IgD-negative memory B cell (primary cell): ENCODE measurements around the gene MYB. TPM values are rescaled to one million over a fixed set of nuclear protein-coding genes. Genes with fewer than 3 reads are reported as not detected.

ENCODE experiments used
- H3K27ac Mint-ChIP-seq, 3 donors: one replicate each; pipeline ENCODE4 v1.8.0; 2020 to 2022; ENCODE audit warnings: mild to moderate bottlenecking in 3 of 3, mixed read lengths in 3 of 3, moderate library complexity in 1 of 3
- H3K27me3 Mint-ChIP-seq: one replicate; pipeline ENCODE4 v1.8.0; 2021; ENCODE audit warnings: mixed read lengths
- H3K36me3 Mint-ChIP-seq: one replicate; pipeline ENCODE4 v1.8.0; 2020; ENCODE audit warnings: mild to moderate bottlenecking, mixed read lengths
- H3K4me1 Mint-ChIP-seq, 3 donors: one replicate each; pipeline ENCODE4 v1.8.0; 2020 to 2022; ENCODE audit warnings: mixed read lengths in 3 of 3, mild to moderate bottlenecking in 1 of 3
- H3K4me3 Mint-ChIP-seq, 4 donors: one replicate each; pipeline ENCODE4 v1.8.0; 2020 to 2022; ENCODE audit warnings: mild to moderate bottlenecking in 4 of 4, mixed read lengths in 4 of 4, moderate library complexity in 3 of 4
- H3K9me3 Mint-ChIP-seq, 3 donors: one replicate each; pipeline ENCODE4 v1.8.0; 2020 to 2021; ENCODE audit warnings: mixed read lengths in 3 of 3, mild to moderate bottlenecking in 1 of 3
- polyA plus RNA-seq: library from polyadenylated mRNA; unstranded; fragments of 300-500 nt; fragmentation: Illumina TruSeq; gene quantifications from one replicate; pipeline ENCODE4 v1.2.3, GENCODE V29; 2021

Gene MYB
- polyA plus RNA-seq, 1 donor from 2014 or later = not detected

GRCh38 chr6:135176058-135176457 is 5.0 kb upstream of the MYB start:
- no peak overlapping the region for H3K27ac Mint-ChIP-seq
- H3K36me3 Mint-ChIP-seq = no peaks in the 10 kb centered on the region
- H3K4me1 Mint-ChIP-seq = peaks cover 7 to 12% (median 10%) of the 10 kb centered on the region in 3 donors
- H3K27me3 Mint-ChIP-seq = no peaks in the 10 kb centered on the region
- no peak overlapping the region for H3K4me3 Mint-ChIP-seq
- H3K9me3 Mint-ChIP-seq = no peaks in the 10 kb centered on the region

GRCh38 chr6:135176464-135176863 is 4.6 kb upstream of the MYB start:
- H3K27ac Mint-ChIP-seq = no peak overlapping the region

DNA sequence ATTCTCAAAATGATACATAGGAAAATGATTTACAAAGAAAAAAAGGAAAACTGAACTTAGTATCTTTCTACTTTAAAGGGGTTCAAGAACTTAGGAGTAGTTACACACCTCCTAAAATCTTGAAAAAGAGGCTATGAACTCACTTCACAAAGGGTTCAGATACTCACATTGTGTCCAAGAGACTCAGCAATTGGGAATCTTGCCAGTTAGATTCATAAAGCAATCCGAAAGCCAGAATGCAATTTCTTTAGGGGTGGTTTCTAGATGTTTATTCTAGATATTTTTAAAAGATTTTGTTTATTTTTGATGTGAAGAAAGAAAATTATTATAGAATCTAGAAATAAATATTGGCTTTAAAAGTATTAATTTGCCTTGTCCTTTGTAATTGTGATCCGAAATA is 1.7 kb upstream of the MYB start:
- H3K4me1 Mint-ChIP-seq = peaks cover 14 to 23% (median 22%) of the 10 kb centered on the region in 3 donors
- H3K27me3 Mint-ChIP-seq = peaks cover 1% of the 10 kb centered on the region
- no peak overlapping the region for H3K27ac Mint-ChIP-seq
- H3K9me3 Mint-ChIP-seq = no peaks in the 10 kb centered on the region
- H3K4me3 Mint-ChIP-seq = peak overlapping the region in 2 of 4 donors; percentile 51 to 58
- H3K36me3 Mint-ChIP-seq = no peaks in the 10 kb centered on the region

More at GRCh38 chr6:135176464-135176863, 4.6 kb upstream of the MYB start:
- H3K4me3 Mint-ChIP-seq = no peak overlapping the region
- H3K36me3 Mint-ChIP-seq = no peaks in the 10 kb centered on the region
- H3K9me3 Mint-ChIP-seq = no peaks in the 10 kb centered on the region
- H3K4me1 Mint-ChIP-seq = peaks cover 7 to 12% (median 10%) of the 10 kb centered on the region in 3 donors
- H3K27me3 Mint-ChIP-seq = no peaks in the 10 kb centered on the region

DNA sequence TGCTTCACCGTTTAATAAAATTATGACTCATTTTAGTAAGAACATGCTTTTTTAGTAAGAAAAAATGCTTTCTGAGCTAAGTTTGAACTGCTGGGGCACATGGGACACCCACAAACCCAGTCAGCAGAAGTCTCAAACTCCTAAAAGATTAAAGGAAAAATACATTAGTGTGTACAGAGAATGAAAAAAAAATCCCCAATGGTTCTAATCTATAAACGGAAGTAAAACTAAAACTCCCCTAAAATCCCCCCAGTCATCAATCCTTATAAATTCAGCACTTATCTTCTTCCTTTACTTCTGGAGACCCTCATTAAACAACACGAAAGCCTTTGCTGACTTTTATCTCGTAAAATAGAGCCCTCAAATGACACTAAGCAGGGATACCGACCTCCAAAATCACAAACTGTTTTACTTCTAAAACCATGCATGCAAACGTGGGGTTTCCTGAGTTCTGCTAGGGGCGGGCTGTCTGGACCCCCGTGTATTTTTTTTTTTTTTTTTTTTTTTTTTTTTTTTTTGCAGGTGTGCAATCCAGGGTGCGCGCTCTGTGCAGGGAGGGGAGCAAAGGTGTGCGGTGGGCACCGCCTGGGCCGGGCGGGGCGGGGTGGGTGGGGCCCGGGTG is 1.1 kb upstream of the MYB start:
- H3K9me3 Mint-ChIP-seq = no peaks in the 10 kb centered on the region
- peak overlapping the region; percentile 70 to 94 (median 91) for H3K27ac Mint-ChIP-seq
- peaks cover 1% of the 10 kb centered on the region for H3K27me3 Mint-ChIP-seq
- H3K4me1 Mint-ChIP-seq = peaks cover 14 to 23% (median 22%) of the 10 kb centered on the region in 3 donors
- H3K4me3 Mint-ChIP-seq = peak overlapping the region; percentile 89 to 95 (median 90)
- H3K36me3 Mint-ChIP-seq = no peaks in the 10 kb centered on the region

- H3K9me3 Mint-ChIP-seq = peaks cover 0 to 3% (median 0%) of the 10 kb centered on the region in 3 donors
- H3K36me3 Mint-ChIP-seq = no peaks in the 10 kb centered on the region
- H3K4me3 Mint-ChIP-seq = peak overlapping the region; percentile 89 to 95 (median 92)
- H3K4me1 Mint-ChIP-seq = peaks cover 12 to 21% (median 19%) of the 10 kb centered on the region in 3 donors
- H3K27ac Mint-ChIP-seq = peak overlapping the region; percentile 33 to 64 (median 41)
- peaks cover 1% of the 10 kb centered on the region for H3K27me3 Mint-ChIP-seq
Observed at GRCh38 chr6:135181333-135182070, 394 bp downstream of the MYB start.

DNA sequence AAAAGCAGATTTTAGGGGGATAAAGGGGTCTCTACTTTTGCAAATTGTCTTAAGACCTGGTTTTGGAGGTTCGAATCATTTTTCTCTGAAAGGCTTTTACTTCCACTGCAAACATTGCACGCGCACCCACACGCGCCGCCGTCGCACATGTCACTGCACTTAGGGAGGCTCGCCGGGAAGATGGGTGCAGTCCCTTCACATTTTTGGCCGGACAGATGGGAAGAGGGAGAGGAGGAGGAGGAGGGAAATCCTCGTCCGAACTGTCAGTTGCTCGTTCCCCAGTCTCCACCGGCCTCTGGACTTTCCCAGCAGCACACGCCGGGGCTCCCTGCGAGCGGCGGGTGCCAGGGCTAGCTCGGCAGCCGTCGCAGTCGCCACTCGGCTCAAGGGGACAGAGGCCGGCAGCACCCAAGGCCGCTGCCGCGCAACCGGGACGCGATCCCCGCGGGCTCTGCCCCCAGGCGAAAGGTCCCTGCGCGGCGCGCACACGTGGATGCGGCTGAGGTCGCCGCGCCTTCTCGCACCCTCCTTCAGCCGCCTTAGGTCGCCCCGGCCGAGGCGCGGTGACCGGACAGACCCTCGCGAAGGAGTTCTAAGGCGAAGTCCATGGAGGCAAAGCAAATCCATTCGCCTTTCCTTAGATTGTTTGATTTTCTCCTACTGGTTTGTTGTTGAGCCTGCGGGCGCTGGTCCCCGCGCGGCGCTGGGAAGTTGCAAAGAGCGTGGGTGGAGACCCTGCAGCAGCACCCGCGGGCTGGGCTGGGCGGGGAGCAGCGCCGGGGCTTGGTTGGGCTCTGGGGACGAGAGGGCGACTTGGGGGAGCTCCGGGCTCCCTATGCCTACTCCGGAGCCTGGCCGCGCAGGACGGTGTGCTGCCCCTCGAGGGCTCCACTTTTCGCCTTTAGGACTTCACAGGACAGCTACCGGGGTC is 1.2 kb downstream of the MYB start:
- Mint-ChIP-seq H3K36me3 (no peaks in the 10 kb centered on the region), H3K27me3 (peaks cover 1% of the 10 kb centered on the region), H3K27ac (peak overlapping the region; percentile 33 to 64 (median 41)), H3K9me3 (peaks cover 0 to 3% (median 0%) of the 10 kb centered on the region in 3 donors), H3K4me1 (peaks cover 10 to 17% (median 15%) of the 10 kb centered on the region in 3 donors), H3K4me3 (peak overlapping the region; percentile 89 to 95 (median 92))

DNA sequence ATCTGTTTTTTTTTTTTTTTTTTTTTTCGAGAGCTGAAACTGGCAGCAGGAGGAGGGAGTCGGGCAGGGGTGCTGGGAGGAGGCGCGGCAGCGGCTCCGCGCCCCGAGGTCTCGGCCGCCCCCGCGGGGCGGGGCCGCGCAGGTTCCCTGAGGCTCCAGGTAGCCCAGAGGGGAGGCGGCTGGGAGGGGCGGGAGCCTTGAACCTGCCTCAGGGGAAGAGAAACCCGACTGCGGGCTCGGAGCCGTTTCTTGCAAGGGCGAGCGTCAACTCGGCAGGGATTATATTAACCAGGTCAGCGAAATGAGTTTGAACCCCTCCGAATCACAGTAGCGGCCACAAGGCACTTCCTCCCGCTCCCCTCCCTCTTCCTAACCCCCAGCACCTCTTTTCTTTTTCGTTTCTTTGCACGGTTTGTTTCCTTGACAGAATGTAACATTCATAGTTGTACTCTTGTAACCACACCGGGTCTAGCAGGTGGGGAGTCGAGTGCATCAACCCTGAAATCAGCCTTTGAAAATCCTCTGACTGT is 2.0 kb downstream of the MYB start:
- peaks cover 0 to 3% (median 0%) of the 10 kb centered on the region in 3 donors for H3K9me3 Mint-ChIP-seq
- peak overlapping the region; percentile 89 to 95 (median 92) for H3K4me3 Mint-ChIP-seq
- peaks cover 1% of the 10 kb centered on the region for H3K27me3 Mint-ChIP-seq
- H3K36me3 Mint-ChIP-seq = no peaks in the 10 kb centered on the region
- H3K4me1 Mint-ChIP-seq = peaks cover 10 to 17% (median 15%) of the 10 kb centered on the region in 3 donors
- H3K27ac Mint-ChIP-seq = peak overlapping the region; percentile 54 to 71 (median 61)

GRCh38 chr6:135183532-135184440 is 2.7 kb downstream of the MYB start:
- H3K4me3 Mint-ChIP-seq = peak overlapping the region; percentile 89 to 92 (median 92)
- peaks cover 10 to 19% (median 15%) of the 10 kb centered on the region in 3 donors for H3K4me1 Mint-ChIP-seq
- peaks cover 1% of the 10 kb centered on the region for H3K27me3 Mint-ChIP-seq
- peaks cover 0 to 3% (median 0%) of the 10 kb centered on the region in 3 donors for H3K9me3 Mint-ChIP-seq
- no peaks in the 10 kb centered on the region for H3K36me3 Mint-ChIP-seq
- H3K27ac Mint-ChIP-seq = peak overlapping the region; percentile 54 to 71 (median 61)

DNA sequence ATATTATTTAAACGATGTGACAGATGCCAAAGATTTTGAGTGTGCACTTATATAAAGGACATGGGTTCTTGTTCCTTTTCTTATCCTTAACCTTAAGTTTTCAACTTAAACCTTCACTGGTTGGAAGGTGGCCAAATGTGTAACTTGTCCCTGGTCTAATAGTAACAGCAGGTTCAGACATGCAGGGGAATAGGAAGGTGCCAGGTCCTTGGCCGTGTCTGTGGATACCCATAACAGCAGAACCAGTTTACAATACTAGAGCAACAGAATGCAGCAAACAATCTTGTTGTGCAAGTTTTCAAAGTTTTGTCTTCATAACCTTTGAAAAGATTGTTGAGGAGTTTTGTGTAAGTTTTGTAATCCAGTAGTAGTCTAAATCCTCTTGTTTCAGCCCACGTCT is 4.4 kb downstream of the MYB start:
- Mint-ChIP-seq H3K36me3 (peaks cover 3% of the 10 kb centered on the region), H3K4me1 (peaks cover 10 to 17% (median 14%) of the 10 kb centered on the region in 3 donors)

DNA sequence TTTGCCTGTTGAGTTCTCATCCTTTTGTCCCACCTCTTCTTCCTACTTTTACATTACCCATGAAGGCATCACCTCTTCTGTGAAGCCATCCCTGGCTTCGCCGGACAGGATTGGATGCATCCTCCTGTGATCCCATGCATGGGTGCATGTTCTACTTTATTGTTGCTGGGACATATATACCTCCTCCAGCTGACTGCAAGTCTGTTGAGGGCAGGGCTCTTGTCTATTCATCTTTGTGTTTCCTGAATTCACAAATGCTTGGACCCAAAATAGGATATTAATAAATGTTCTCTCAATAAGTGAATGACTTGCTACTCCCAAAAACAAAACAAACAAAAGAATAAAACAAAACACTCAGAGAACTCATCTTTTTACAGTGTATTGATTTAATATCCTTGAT is 5.1 kb downstream of the MYB start:
- Mint-ChIP-seq H3K27me3 (peaks cover 1% of the 10 kb centered on the region), H3K9me3 (peaks cover 0 to 3% (median 0%) of the 10 kb centered on the region in 3 donors), H3K4me1 (peaks cover 10 to 17% (median 16%) of the 10 kb centered on the region in 3 donors), H3K4me3 (peak overlapping the region in 1 of 4 donors; percentile 7), H3K36me3 (peaks cover 3% of the 10 kb centered on the region), H3K27ac (no peak overlapping the region)

More for the DNA sequence above, 4.4 kb downstream of the MYB start:
- H3K27ac Mint-ChIP-seq = peak overlapping the region in 1 of 3 donors; percentile 83
- peak overlapping the region in 1 of 4 donors; percentile 9 for H3K4me3 Mint-ChIP-seq
- peaks cover 1% of the 10 kb centered on the region for H3K27me3 Mint-ChIP-seq
- H3K9me3 Mint-ChIP-seq = peaks cover 0 to 3% (median 0%) of the 10 kb centered on the region in 3 donors

DNA sequence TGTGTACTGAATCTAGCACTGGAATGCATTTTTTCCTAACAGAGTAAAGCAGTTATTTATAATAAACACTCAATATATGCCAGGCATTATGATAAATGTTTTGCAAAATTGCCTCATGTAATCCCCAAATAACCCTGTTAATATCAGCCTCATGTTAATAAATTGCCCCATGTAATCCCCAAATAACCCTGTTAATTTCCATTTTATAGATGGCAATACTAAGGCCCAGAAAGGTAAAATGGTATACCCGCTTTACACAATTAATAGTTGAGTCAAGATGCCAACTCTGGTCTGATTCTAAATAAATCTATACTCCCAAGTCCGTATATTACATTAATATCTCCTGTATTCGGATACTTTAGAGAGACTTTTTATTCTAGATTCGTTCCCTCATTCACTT is 6.3 kb downstream of the MYB start:
- no peak overlapping the region for H3K4me3 Mint-ChIP-seq
- H3K27ac Mint-ChIP-seq = no peak overlapping the region
- H3K27me3 Mint-ChIP-seq = peaks cover 1% of the 10 kb centered on the region
- peaks cover 0 to 3% (median 0%) of the 10 kb centered on the region in 3 donors for H3K9me3 Mint-ChIP-seq
- peaks cover 13 to 20% (median 17%) of the 10 kb centered on the region in 3 donors for H3K4me1 Mint-ChIP-seq
- peaks cover 3% of the 10 kb centered on the region for H3K36me3 Mint-ChIP-seq

DNA sequence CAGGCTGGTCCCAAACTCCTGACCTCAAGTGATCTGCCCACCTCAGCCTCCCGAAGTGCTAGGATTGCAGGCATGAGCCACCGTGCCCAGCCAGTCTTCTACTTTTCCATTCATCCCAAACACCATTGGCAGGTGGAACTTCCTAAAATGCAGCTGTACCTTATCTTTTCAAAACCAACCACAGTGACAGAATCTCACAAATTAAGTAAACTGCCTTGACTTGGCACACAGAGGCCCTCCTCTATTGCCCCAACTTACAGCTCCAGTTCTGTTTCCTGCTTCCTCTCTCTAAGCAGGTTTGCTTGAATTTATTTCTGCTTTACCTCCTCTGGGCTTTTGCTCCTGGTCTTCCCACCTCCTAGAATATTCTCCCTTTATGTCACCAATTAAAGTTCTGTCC is 7.6 kb downstream of the MYB start:
- Mint-ChIP-seq H3K36me3 (peaks cover 3% of the 10 kb centered on the region), H3K27me3 (peaks cover 1% of the 10 kb centered on the region), H3K4me3 (peak overlapping the region in 1 of 4 donors; percentile 45), H3K27ac (peak overlapping the region in 1 of 3 donors; percentile 37), H3K9me3 (peaks cover 0 to 3% (median 0%) of the 10 kb centered on the region in 3 donors), H3K4me1 (peaks cover 10 to 17% (median 16%) of the 10 kb centered on the region in 3 donors)

DNA sequence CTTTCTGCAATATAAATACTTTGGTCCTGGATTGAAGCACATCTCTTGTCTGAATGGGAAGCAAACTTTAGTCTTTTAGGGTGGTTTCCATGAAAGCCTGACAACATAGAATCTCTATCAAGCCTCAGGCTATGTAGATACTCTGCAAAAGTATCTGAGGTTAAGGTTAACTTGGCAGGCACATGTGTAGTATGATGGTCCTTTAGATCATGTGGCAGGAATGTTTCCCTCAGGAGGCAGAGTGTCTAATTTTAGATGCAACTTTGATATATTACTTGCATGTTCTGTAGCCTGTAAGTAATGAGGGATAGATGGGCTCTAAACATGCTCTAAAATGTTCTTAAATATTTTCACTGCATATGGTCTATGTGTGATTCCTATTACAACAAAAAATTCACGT is 8.2 kb downstream of the MYB start:
- Mint-ChIP-seq H3K4me1 (peaks cover 8 to 13% (median 12%) of the 10 kb centered on the region in 3 donors), H3K36me3 (peaks cover 3% of the 10 kb centered on the region), H3K9me3 (peaks cover 0 to 3% (median 0%) of the 10 kb centered on the region in 3 donors), H3K27ac (peak overlapping the region in 1 of 3 donors; percentile 37), H3K27me3 (no peaks in the 10 kb centered on the region), H3K4me3 (peak overlapping the region in 1 of 4 donors; percentile 45)
